ENCODE data around the gene HHLA2.

The HHLA2 gene

GRCh38 chr3:108420926-108421325, 124.6 kb downstream of the HHLA2 start:
- H2BK15ac ChIP-seq (replicated peaks; ENCODE audit: low read depth) = no peak overlapping the region
- no peak overlapping the region for H3K23ac ChIP-seq (ENCODE audit: low read length)
- no peak for DNase-seq
- no peak overlapping the region for H2AK5ac ChIP-seq (ENCODE audit: low read length)
- H3K4ac ChIP-seq (ENCODE audit: low read depth, low read length) = no peak overlapping the region
- H3K27me3 ChIP-seq (ENCODE audit: insufficient read depth, low read length, poor library complexity) = no peaks in the 10 kb centered on the region
- no peak overlapping the region for H4K5ac ChIP-seq (ENCODE audit: low read length)
- no peaks in the 10 kb centered on the region for H3K79me2 ChIP-seq (ENCODE audit: control insufficient read depth, insufficient read depth, low read length)
- no peaks in the 10 kb centered on the region for H3K79me1 ChIP-seq (ENCODE audit: low read length)
- H3K18ac ChIP-seq (ENCODE audit: low read length) = no peak overlapping the region
- no peaks in the 10 kb centered on the region for H3K4me1 ChIP-seq (ENCODE audit: control insufficient read depth, low read depth, low read length)
- no peak overlapping the region for H3K27ac ChIP-seq (ENCODE audit: low read depth, low read length)
- no peak overlapping the region for H4K8ac ChIP-seq (ENCODE audit: low read depth, low read length)
- no peak overlapping the region for H2BK5ac ChIP-seq (ENCODE audit: low read length)
- no peak overlapping the region for H3K56ac ChIP-seq (ENCODE audit: low read length)
- no peak overlapping the region for H3K9ac ChIP-seq (ENCODE audit: low read length)
- H3K36me3 ChIP-seq (ENCODE audit: control insufficient read depth, insufficient read depth, low read length) = no peaks in the 10 kb centered on the region
- WGBS (ENCODE audit: extremely low coverage, insufficient coverage, low lambda C conversion rate) = no CpG with 5 or more reads among the region's 2 CpGs
- H3K4me3 ChIP-seq (ENCODE audit: low read length) = no peak overlapping the region
- H3K4me2 ChIP-seq (ENCODE audit: low read length) = no peak overlapping the region
- H2BK120ac ChIP-seq (ENCODE audit: low read depth, low read length) = no peak overlapping the region
